RWPE2 (cell line): Measurements from ENCODE around the gene BCAN.

Experiments used
- ATAC-seq: fragments of 200-7000 bp; cut with Tn5 transposase; 3 replicates; pipeline ENCODE4 v1.9.1; 2021; ENCODE audit warnings: low read depth
- DNase-seq: peaks from one replicate; pipeline ENCODE4 v3.0.0-alpha.2; 2020; ENCODE audit warnings: low spot score
- H3K27ac ChIP-seq: fragments of 450-650 bp; 2 replicates; pipeline ENCODE4 v1.5.1; 2017; ENCODE audit warnings: mild to moderate bottlenecking; ENCODE audit not compliant: poor library complexity, severe bottlenecking
- H3K27me3 ChIP-seq: fragments of 250-450 bp; sonication (Bioruptor Pico); 2 replicates; pipeline ENCODE4 v1.5.1; 2021; ENCODE audit warnings: mild to moderate bottlenecking, moderate library complexity; ENCODE audit not compliant: insufficient read depth, poor library complexity, severe bottlenecking
- H3K36me3 ChIP-seq: fragments of 250-450 bp; sonication (Bioruptor Pico); 2 replicates; pipeline ENCODE4 v1.5.1; 2020; ENCODE audit warnings: low read depth, mild to moderate bottlenecking, moderate library complexity
- H3K4me1 ChIP-seq: fragments of 250-450 bp; sonication (Bioruptor Pico); 2 replicates; pipeline ENCODE4 v1.5.1; 2021; ENCODE audit warnings: mild to moderate bottlenecking, moderate library complexity; ENCODE audit not compliant: insufficient read depth, poor library complexity, severe bottlenecking
- H3K4me3 ChIP-seq: fragments of 250-450 bp; sonication (Bioruptor Pico); 2 replicates; pipeline ENCODE4 v1.5.1; 2021; ENCODE audit warnings: mild to moderate bottlenecking, moderate library complexity; ENCODE audit not compliant: severe bottlenecking
- H3K9me3 ChIP-seq: fragments of 250-450 bp; sonication (Bioruptor Pico); 2 replicates; pipeline ENCODE4 v1.5.1; 2021; ENCODE audit warnings: mild to moderate bottlenecking, moderate library complexity; ENCODE audit not compliant: severe bottlenecking
- CTCF ChIP-seq: fragments of 450-650 bp; IDR thresholded peaks from one replicate; pipeline ENCODE4 v1.5.1; 2017; ENCODE audit warnings: mild to moderate bottlenecking, moderate library complexity; ENCODE audit not compliant: poor library complexity, severe bottlenecking

Gene BCAN

DNA sequence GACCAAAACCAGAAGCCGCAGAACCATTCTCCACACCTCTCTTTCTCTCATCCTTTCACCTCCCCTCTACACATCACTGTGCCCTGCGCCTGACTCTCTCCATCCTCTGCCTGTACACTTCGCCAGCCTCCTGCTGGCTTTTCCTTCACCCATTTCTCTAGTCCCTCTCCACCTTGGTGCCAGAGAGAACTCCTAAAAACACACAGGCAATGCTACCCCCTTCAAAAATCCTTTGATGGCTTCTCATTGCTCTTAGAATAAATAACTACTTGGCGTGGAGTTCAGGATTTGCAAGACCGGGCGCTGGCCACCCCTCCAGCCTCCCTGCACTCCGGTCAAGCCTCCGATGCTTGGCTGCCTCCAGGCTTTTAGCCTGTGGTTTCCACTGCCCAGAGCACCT is 54.8 kb downstream of the BCAN start:
- H3K4me1 ChIP-seq, result peaks cover 26% of the 10 kb centered on the region
- ATAC-seq (no peak), DNase-seq (no peak)
- no peaks in the 10 kb centered on the region for H3K9me3 ChIP-seq
- no peak overlapping the region for H3K4me3 ChIP-seq
- H3K36me3 ChIP-seq, result no peaks in the 10 kb centered on the region
- no peak for TF ChIP-seq CTCF
- H3K27ac ChIP-seq, result no peak overlapping the region
- H3K27me3 ChIP-seq, result no peaks in the 10 kb centered on the region

DNA sequence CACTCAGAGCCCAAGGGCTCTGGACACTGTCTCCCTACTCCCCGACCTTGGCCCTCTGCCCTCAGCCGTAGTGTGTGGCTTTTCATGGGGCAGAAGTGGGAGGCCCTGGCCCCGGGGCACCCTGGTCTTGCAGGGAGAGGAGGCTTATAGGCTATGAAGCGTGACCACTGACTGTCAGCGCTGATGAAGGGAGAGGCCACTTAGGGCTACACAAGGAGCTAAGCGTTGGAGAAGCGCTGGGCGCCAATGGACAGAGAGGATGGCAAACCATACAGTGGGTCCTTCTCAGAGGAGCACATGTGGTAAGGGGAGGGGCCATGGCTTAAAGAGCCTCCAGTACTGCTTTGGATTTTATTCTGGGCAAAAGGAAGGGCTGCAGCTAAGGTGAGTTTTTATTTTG is 55.6 kb downstream of the BCAN start:
- no peaks in the 10 kb centered on the region for H3K27me3 ChIP-seq
- no peak overlapping the region for H3K4me3 ChIP-seq
- H3K9me3 ChIP-seq, result no peaks in the 10 kb centered on the region
- H3K4me1 ChIP-seq, result peaks cover 19% of the 10 kb centered on the region
- H3K36me3 ChIP-seq, result no peaks in the 10 kb centered on the region
- DNase-seq (no peak), ATAC-seq (no peak)
- no peak overlapping the region for H3K27ac ChIP-seq
- no peak for TF ChIP-seq CTCF

GRCh38 chr1:156698995-156699394 is 57.1 kb downstream of the BCAN start:
- peaks cover 13% of the 10 kb centered on the region for H3K4me1 ChIP-seq
- no peaks in the 10 kb centered on the region for H3K36me3 ChIP-seq
- no peak overlapping the region for H3K4me3 ChIP-seq
- TF ChIP-seq CTCF, result no peak
- no peak overlapping the region for H3K27ac ChIP-seq
- no peaks in the 10 kb centered on the region for H3K27me3 ChIP-seq
- no peaks in the 10 kb centered on the region for H3K9me3 ChIP-seq
- ATAC-seq (no peak), DNase-seq (no peak)

GRCh38 chr1:156700736-156701531 is 59.0 kb downstream of the BCAN start:
- DNase-seq, result no peak
- ATAC-seq, result no peak
- H3K36me3 ChIP-seq, result no peaks in the 10 kb centered on the region
- H3K4me1 ChIP-seq, result peaks cover 23% of the 10 kb centered on the region
- H3K9me3 ChIP-seq, result no peaks in the 10 kb centered on the region
- no peak for TF ChIP-seq CTCF
- no peak overlapping the region for H3K4me3 ChIP-seq
- H3K27me3 ChIP-seq, result no peaks in the 10 kb centered on the region
- no peak overlapping the region for H3K27ac ChIP-seq

- TF ChIP-seq CTCF, result no peak
- ATAC-seq (no peak), DNase-seq (no peak)
- no peaks in the 10 kb centered on the region for H3K9me3 ChIP-seq
- H3K4me3 ChIP-seq, result no peak overlapping the region
- no peak overlapping the region for H3K27ac ChIP-seq
- H3K27me3 ChIP-seq, result no peaks in the 10 kb centered on the region
- peaks cover 30% of the 10 kb centered on the region for H3K4me1 ChIP-seq
- no peaks in the 10 kb centered on the region for H3K36me3 ChIP-seq
These were observed 61.4 kb downstream of the BCAN start for GRCh38 chr1:156703336-156703735.
